Measurements from ENCODE around the gene EDNRA. TPM values are rescaled to one million over a fixed set of nuclear protein-coding genes. Genes with fewer than 3 reads are reported as not detected.

Gene EDNRA
- polyA plus RNA-seq, 1 of the 3 experiments (the other 2 are of a cell fraction), result 1.2 TPM

- H3K9ac ChIP-seq, result no peak overlapping the region
- no peak overlapping the region for H3K4me3 ChIP-seq (ENCODE audit: low read depth in 2 of 2, low read length in 1 of 2)
- H3K9me2 ChIP-seq, result no peaks in the 10 kb centered on the region
- no peaks in the 10 kb centered on the region for H3F3A ChIP-seq (replicated peaks; ENCODE audit: insufficient read depth)
- no peak overlapping the region for H2AFZ ChIP-seq (ENCODE audit: low read depth)
- no peaks in the 10 kb centered on the region for H4K20me1 ChIP-seq (ENCODE audit: insufficient read depth)
- ChIA-PET POLR2A (no interaction called here), CTCF (interaction anchor here (1.5 kb wide), 1 partner anchor 19 kb away, joined by 3 read pairs; no protein-coding TSS in a partner anchor)
- H3K79me2 ChIP-seq (ENCODE audit: insufficient read depth), result no peaks in the 10 kb centered on the region
- H3K4me1 ChIP-seq (ENCODE audit: control insufficient read depth in 1 of 2, insufficient read depth in 2 of 2, low read depth in 1 of 2, low read length in 1 of 2), result peaks cover 0 to 5% of the 10 kb centered on the region in 2 experiments; a peak in 1 of 4 replicates
- 68% methylated on average over 4 of the region's 4 CpGs for WGBS (ENCODE audit: low lambda C conversion rate)
- no peak for DNase-seq
- no peak overlapping the region for H3K27ac ChIP-seq (ENCODE audit: low read depth in 2 of 2, low read length in 1 of 2)
- TF ChIP-seq SMC3 (IDR thresholded peaks at IDR 0.05; ENCODE audit: low read depth, low read length), result 0 out of 2 replicates have a peak, but pooled peaks have one; percentile 11
- TF ChIP-seq RXRA (IDR thresholded peaks at IDR 0.05; ENCODE audit: borderline replicate concordance, low read depth), result no peak
- no peak overlapping the region for H3K4me2 ChIP-seq
- H3K27me3 ChIP-seq (ENCODE audit: insufficient read depth), result no peaks in the 10 kb centered on the region
- no peaks in the 10 kb centered on the region for H3K36me3 ChIP-seq (replicated peaks in 1 of 2; ENCODE audit: control insufficient read depth in 1 of 2, insufficient read depth in 2 of 2, low read length in 1 of 2)
- 0 out of 2 replicates have a peak, but pooled peaks cover 2% of the 10 kb centered on the region for H3K9me3 ChIP-seq
Measured at GRCh38 chr4:147570616-147571015, 89.7 kb downstream of the EDNRA start.

GRCh38 chr4:147571036-147571770 is 90.3 kb downstream of the EDNRA start:
- H3K4me2 ChIP-seq, result no peak overlapping the region
- no peak overlapping the region for H3K9ac ChIP-seq
- DNase-seq, result no peak
- H3K9me2 ChIP-seq, result no peaks in the 10 kb centered on the region
- H4K20me1 ChIP-seq (ENCODE audit: insufficient read depth), result no peaks in the 10 kb centered on the region
- POLR2A ChIA-PET, result no interaction called here
- no peaks in the 10 kb centered on the region for H3K36me3 ChIP-seq (replicated peaks in 1 of 2; ENCODE audit: control insufficient read depth in 1 of 2, insufficient read depth in 2 of 2, low read length in 1 of 2)
- TF ChIP-seq TAF1 (IDR thresholded peaks at IDR 0.05; ENCODE audit: borderline replicate concordance, low read depth, low read length) (no peak), NFIC (IDR thresholded peaks at IDR 0.05; ENCODE audit: borderline replicate concordance) (no peak), FOSL2 (IDR thresholded peaks at IDR 0.05; ENCODE audit: borderline replicate concordance, low read depth) (no peak), SMC3 (IDR thresholded peaks at IDR 0.05; ENCODE audit: low read depth, low read length) (no peak), POLR2AphosphoS5 (IDR thresholded peaks at IDR 0.05; ENCODE audit: low read depth, low read length) (no peak), MAX (IDR thresholded peaks at IDR 0.05; ENCODE audit: low read depth) (no peak), REST (IDR thresholded peaks at IDR 0.05; ENCODE audit: low read depth, low read length) (no peak), RFX5 (IDR thresholded peaks at IDR 0.05; ENCODE audit: low read length) (no peak), USF2 (IDR thresholded peaks at IDR 0.05; ENCODE audit: borderline replicate concordance, low read depth, low read length) (no peak), TCF12 (IDR thresholded peaks at IDR 0.05) (no peak), USF1 (IDR thresholded peaks at IDR 0.05; ENCODE audit: borderline replicate concordance, low read depth) (no peak), ELF1 (IDR thresholded peaks at IDR 0.05) (no peak), JUND (IDR thresholded peaks at IDR 0.05) (no peak)
- H2AFZ ChIP-seq (ENCODE audit: low read depth), result no peak overlapping the region
- H3K79me2 ChIP-seq (ENCODE audit: insufficient read depth), result no peaks in the 10 kb centered on the region
- 84% methylated on average over 5 of the region's 5 CpGs for WGBS (ENCODE audit: low lambda C conversion rate)
- H3K27me3 ChIP-seq (ENCODE audit: insufficient read depth), result no peaks in the 10 kb centered on the region
- CTCF ChIA-PET, result interaction anchor here (1.5 kb wide), 1 partner anchor 19 kb away, joined by 3 read pairs; no protein-coding TSS in a partner anchor
- H3K4me1 ChIP-seq (ENCODE audit: control insufficient read depth in 1 of 2, insufficient read depth in 2 of 2, low read depth in 1 of 2, low read length in 1 of 2), result peaks cover 0 to 5% of the 10 kb centered on the region in 2 experiments; a peak in 1 of 4 replicates
- H3F3A ChIP-seq (replicated peaks; ENCODE audit: insufficient read depth), result no peaks in the 10 kb centered on the region
- H3K9me3 ChIP-seq, result 0 out of 2 replicates have a peak, but pooled peaks cover 1% of the 10 kb centered on the region
- no peak overlapping the region for H3K27ac ChIP-seq (ENCODE audit: low read depth in 2 of 2, low read length in 1 of 2)
- no peak overlapping the region for H3K4me3 ChIP-seq (ENCODE audit: low read depth in 2 of 2, low read length in 1 of 2)

All from SK-N-SH (cell line).